Peyer's patch (tissue), 4 donors: ENCODE measurements around the gene ALPL.
"Not testable (repeated sequence)": the region's sequence is repeated elsewhere in the genome, so short reads cannot be mapped to it uniquely, and the experiment has no call there.

Source experiments
- CTCF ChIP-seq, 6 experiments: fragments of 450-650 bp in 4 of 6; fragments of 200-600 bp in 2 of 6; sonication (generic) in 1 of 6; IDR thresholded peaks; one replicate each; pipeline ENCODE4 v1.5.1; 2017 to 2019; ENCODE audit warnings: antibody characterized with exemption in 6 of 6, mild to moderate bottlenecking in 3 of 6, moderate library complexity in 1 of 6
- POLR2A ChIP-seq, 2 donors: fragments of 450-650 bp; IDR thresholded peaks; one replicate each; pipeline ENCODE4 v1.5.1; 2017; ENCODE audit warnings: antibody characterized with exemption in 2 of 2, mild to moderate bottlenecking in 2 of 2, moderate library complexity in 2 of 2

- not testable (repeated sequence) for TF ChIP-seq CTCF, POLR2A (IDR thresholded peaks at IDR 0.05)
Measured at GRCh38 chr1:21519486-21520070, 10.4 kb downstream of the ALPL start.
